ENCODE data around the gene KNDC1. TPM values are rescaled to one million over a fixed set of nuclear protein-coding genes. Genes with fewer than 3 reads are reported as not detected.

KNDC1 gene
- total RNA-seq, 1 experiment from 2014 or later: 1.7 TPM

DNA sequence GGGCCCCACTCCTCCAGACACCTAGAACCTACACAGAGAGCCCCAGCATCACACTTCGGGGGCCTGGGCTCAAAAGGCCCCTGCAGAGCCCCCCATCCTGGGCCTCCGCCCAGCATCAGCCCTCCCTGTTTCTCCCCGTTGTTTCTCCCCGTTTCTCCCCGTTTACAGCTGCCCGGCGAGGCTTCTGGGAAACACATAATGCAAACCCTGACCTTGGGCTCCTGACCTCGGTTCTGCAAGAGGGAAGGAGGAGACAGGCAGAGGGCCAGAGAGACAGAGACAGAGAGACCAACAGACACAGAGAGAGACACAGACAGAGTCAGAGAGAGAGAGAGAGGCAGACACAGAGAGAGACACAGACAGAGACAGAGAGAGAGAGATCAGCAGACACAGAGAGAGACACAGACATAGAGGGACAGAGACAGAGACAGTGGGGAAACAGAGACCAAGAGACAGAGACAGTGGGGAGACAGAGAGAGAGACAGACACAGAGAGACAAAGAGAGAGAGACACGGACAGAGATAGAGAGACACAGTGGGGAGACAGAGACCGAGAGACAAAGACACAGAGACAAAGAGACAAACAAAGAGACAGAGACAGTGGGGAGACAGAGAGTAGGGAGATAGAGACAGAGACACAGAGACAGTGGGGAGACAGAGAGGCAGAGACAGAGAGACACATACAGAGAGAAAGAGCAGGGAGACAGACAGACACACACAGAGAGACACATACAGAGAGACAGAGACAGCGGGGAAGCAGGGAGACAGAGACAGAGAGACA is 90.1 kb downstream of the KNDC1 start:
- Histone ChIP-seq H3K4me1 (replicated peaks; ENCODE audit: insufficient read depth) (no peaks in the 10 kb centered on the region), H3K9me2 (ENCODE audit: insufficient read depth) (no peaks in the 10 kb centered on the region), H3F3A (ENCODE audit: insufficient read depth, low read depth) (no peaks in the 10 kb centered on the region), H3K27ac (no peak overlapping the region), H2AFZ (no peak overlapping the region), H4K20me1 (ENCODE audit: insufficient read depth) (no peaks in the 10 kb centered on the region), H3K27me3 (ENCODE audit: insufficient read depth, low read depth) (peaks cover 4% of the 10 kb centered on the region; the same call in 1 of the 2 replicates), H3K9me3 (ENCODE audit: insufficient read depth, low read depth) (no peaks in the 10 kb centered on the region), H3K36me3 (ENCODE audit: low read depth) (no peaks in the 10 kb centered on the region), H3K79me2 (ENCODE audit: low read depth) (no peaks in the 10 kb centered on the region), H3K4me3 (no peak overlapping the region), H3K4me2 (no peak overlapping the region)
- no peak for TF ChIP-seq EZH2 (IDR thresholded peaks at IDR 0.05; ENCODE audit: low read depth)
- TF ChIP-seq, protein P1, sequence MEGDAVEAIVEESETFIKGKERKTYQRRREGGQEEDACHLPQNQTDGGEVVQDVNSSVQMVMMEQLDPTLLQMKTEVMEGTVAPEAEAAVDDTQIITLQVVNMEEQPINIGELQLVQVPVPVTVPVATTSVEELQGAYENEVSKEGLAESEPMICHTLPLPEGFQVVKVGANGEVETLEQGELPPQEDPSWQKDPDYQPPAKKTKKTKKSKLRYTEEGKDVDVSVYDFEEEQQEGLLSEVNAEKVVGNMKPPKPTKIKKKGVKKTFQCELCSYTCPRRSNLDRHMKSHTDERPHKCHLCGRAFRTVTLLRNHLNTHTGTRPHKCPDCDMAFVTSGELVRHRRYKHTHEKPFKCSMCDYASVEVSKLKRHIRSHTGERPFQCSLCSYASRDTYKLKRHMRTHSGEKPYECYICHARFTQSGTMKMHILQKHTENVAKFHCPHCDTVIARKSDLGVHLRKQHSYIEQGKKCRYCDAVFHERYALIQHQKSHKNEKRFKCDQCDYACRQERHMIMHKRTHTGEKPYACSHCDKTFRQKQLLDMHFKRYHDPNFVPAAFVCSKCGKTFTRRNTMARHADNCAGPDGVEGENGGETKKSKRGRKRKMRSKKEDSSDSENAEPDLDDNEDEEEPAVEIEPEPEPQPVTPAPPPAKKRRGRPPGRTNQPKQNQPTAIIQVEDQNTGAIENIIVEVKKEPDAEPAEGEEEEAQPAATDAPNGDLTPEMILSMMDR (conservative IDR thresholded peaks at IDR 0.05): no peak
- ChIA-PET POLR2A (ENCODE audit: unreplicated experiment) (no interaction called here), CTCF (no interaction called here)
- no peak for DNase-seq
- no TSS peak for BruUV-seq (replicated peaks)
- intact Hi-C loops (cut with micrococcal nuclease; ENCODE audit: unreplicated experiment): no loop called here

DNA sequence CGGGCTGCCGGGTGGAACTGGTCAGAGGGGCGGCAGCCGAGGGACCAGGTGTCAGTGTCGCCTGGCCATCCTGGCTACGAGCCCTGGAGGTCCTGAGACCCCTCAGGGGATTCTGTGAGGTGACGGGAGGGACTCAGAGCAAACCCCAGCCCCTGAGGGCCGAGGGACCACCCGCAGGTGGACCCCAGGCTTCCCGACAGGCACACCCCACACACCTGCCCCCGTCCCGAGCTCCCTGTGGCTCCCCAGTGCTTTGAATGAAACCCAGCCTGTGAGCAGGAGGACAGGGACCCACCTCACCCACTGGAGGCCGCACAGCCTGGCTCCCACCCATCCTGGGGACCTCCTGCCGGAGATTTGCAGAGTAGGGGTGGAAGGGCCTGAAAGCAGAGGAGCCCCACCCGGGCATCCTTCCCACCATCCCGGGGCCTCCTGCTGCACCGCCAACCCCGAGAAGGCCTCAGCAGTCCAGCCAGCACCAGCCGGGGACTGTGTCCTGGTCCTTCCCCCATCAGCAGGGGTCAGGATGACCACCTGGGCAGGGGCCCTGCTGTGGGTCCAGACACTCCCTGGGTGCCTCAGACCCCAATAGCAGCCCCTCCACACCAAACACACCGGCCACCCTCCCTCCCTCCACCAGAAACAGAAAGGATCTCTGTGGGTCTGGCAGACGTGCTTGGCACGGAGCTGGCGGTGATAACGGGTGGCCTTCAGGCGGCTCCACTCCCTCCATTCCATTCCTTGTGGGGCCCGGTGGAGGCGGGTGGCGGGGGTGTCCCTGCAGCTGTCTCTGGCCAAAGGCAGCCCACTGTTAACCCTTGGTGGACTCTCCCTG is 91.6 kb downstream of the KNDC1 start:
- POLR2A ChIA-PET (ENCODE audit: unreplicated experiment): no interaction called here

DNA sequence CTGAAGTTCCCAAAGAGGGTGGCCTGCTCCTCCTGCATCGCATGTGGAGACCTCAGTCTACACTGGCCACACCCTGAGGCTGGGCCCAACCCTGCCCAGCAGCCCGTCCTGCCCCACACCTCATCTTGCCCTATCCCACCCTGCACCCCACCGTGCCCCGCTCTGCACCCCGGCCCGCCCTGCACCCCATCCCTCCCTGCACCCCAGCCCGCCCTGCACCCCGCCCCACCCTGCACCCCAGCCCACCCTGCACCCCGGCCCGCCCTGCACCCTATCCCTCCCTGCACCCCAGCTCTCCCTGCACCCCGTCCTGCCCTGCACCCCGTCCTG is 92.2 kb downstream of the KNDC1 start:
- no peak for TF ChIP-seq EZH2 (IDR thresholded peaks at IDR 0.05; ENCODE audit: low read depth)
- TF ChIP-seq, protein P1 (conservative IDR thresholded peaks at IDR 0.05): no peak
- Histone ChIP-seq H3K4me1 (replicated peaks; ENCODE audit: insufficient read depth) (no peaks in the 10 kb centered on the region), H4K20me1 (ENCODE audit: insufficient read depth) (no peaks in the 10 kb centered on the region), H3K9me2 (ENCODE audit: insufficient read depth) (no peaks in the 10 kb centered on the region), H3K9me3 (ENCODE audit: insufficient read depth, low read depth) (no peaks in the 10 kb centered on the region), H3K36me3 (ENCODE audit: low read depth) (no peaks in the 10 kb centered on the region), H3F3A (ENCODE audit: insufficient read depth, low read depth) (no peaks in the 10 kb centered on the region), H3K79me2 (ENCODE audit: low read depth) (no peaks in the 10 kb centered on the region), H2AFZ (no peak overlapping the region), H3K27me3 (ENCODE audit: insufficient read depth, low read depth) (peaks cover 4% of the 10 kb centered on the region; the same call in 1 of the 2 replicates), H3K4me3 (no peak overlapping the region), H3K27ac (no peak overlapping the region), H3K4me2 (no peak overlapping the region)
- CTCF ChIA-PET: no interaction called here
- no peak for DNase-seq
- no TSS peak for BruUV-seq (replicated peaks)
- POLR2A ChIA-PET (ENCODE audit: unreplicated experiment): no interaction called here
- intact Hi-C loops (cut with micrococcal nuclease; ENCODE audit: unreplicated experiment): no loop called here

More for the DNA sequence above, 91.6 kb downstream of the KNDC1 start:
- no peaks in the 10 kb centered on the region for H3K9me2 ChIP-seq (ENCODE audit: insufficient read depth)
- H4K20me1 ChIP-seq (ENCODE audit: insufficient read depth): no peaks in the 10 kb centered on the region
- no peaks in the 10 kb centered on the region for H3K36me3 ChIP-seq (ENCODE audit: low read depth)
- H3K4me3 ChIP-seq: no peak overlapping the region
- CTCF ChIA-PET: no interaction called here
- TF ChIP-seq EZH2 (IDR thresholded peaks at IDR 0.05; ENCODE audit: low read depth): no peak
- TF ChIP-seq, protein P1 (conservative IDR thresholded peaks at IDR 0.05): no peak
- DNase-seq: no peak
- BruUV-seq (replicated peaks): no TSS peak
- H3K4me2 ChIP-seq: no peak overlapping the region
- H3K27me3 ChIP-seq (ENCODE audit: insufficient read depth, low read depth): peaks cover 4% of the 10 kb centered on the region; the same call in 1 of the 2 replicates
- no peaks in the 10 kb centered on the region for H3K4me1 ChIP-seq (replicated peaks; ENCODE audit: insufficient read depth)
- H3K79me2 ChIP-seq (ENCODE audit: low read depth): no peaks in the 10 kb centered on the region
- H3F3A ChIP-seq (ENCODE audit: insufficient read depth, low read depth): no peaks in the 10 kb centered on the region
- intact Hi-C loops (cut with micrococcal nuclease; ENCODE audit: unreplicated experiment): no loop called here
- H3K9me3 ChIP-seq (ENCODE audit: insufficient read depth, low read depth): no peaks in the 10 kb centered on the region
- no peak overlapping the region for H2AFZ ChIP-seq
- no peak overlapping the region for H3K27ac ChIP-seq
